H1 (cell line): ENCODE results near the gene ARHGEF12. TPM values are rescaled to one million over a fixed set of nuclear protein-coding genes. Genes with fewer than 3 reads are reported as not detected.
A peak's percentile ranks its signal among the peaks of the same experiment; 100 is the strongest.

Experiments
- CTCF ChIA-PET: fragments of 300-600 bp; sonication (Branson Sonifier 250); formaldehyde crosslinking; loops from one replicate; lab custom pipeline; 2021; ENCODE audit not compliant: partially characterized antibody; lab: Charles Lee
- POLR2A ChIA-PET: fragments of 300-600 bp; sonication (Branson Sonifier 250); formaldehyde crosslinking; loops from one replicate; lab custom pipeline; 2021; ENCODE audit warnings: inconsistent platforms; ENCODE audit not compliant: partially characterized antibody; lab: Charles Lee
- DNase-seq, 2 experiments: peaks; one replicate each; pipeline versions ENCODE4 v3.0.0 to v3.0.0-alpha.2; 2010 to 2022; ENCODE audit warnings: low spot score in 2 of 2, low read depth in 1 of 2, mixed read lengths in 1 of 2
- FAIRE-seq: peaks from 2 replicates; lab custom pipeline; 2011; peaks lifted over from hg19 to GRCh38; lab: Jason Lieb, UNC
- H2AFZ ChIP-seq: 2 replicates; pipeline ENCODE4 v1.8.1; 2012; ENCODE audit warnings: low read length, inconsistent platforms
- H2AK5ac ChIP-seq: 2 replicates; pipeline ENCODE4 v1.6.1; 2013; ENCODE audit warnings: low read depth, low read length
- H2BK120ac ChIP-seq: replicated peaks from 2 replicates; pipeline ENCODE3; 2013; ENCODE audit warnings: low read depth, low read length, inconsistent platforms
- H2BK12ac ChIP-seq: 2 replicates; pipeline ENCODE4 v1.6.1; 2013; ENCODE audit warnings: low read depth, low read length
- H2BK15ac ChIP-seq: 2 replicates; pipeline ENCODE4 v1.6.1; 2013; ENCODE audit warnings: low read length
- H2BK20ac ChIP-seq: 2 replicates; pipeline ENCODE4 v1.6.1; 2013; ENCODE audit warnings: low read length
- H2BK5ac ChIP-seq: 2 replicates; pipeline ENCODE4 v1.6.1; 2013; ENCODE audit warnings: low read depth, low read length
- H3K14ac ChIP-seq: 2 replicates; pipeline ENCODE4 v1.6.1; 2013; ENCODE audit warnings: inconsistent platforms; ENCODE audit not compliant: insufficient read length
- H3K18ac ChIP-seq: 2 replicates; pipeline ENCODE4 v1.6.1; 2013; ENCODE audit warnings: low read length; ENCODE audit errors: extremely low read depth
- H3K23ac ChIP-seq: 2 replicates; pipeline ENCODE4 v1.6.1; 2013; ENCODE audit warnings: inconsistent platforms; ENCODE audit not compliant: insufficient read length
- H3K23me2 ChIP-seq: 2 replicates; pipeline ENCODE4 v1.6.1; 2013; ENCODE audit warnings: low read depth, low read length
- H3K27ac ChIP-seq: 2 replicates; pipeline ENCODE4 v1.6.1; 2011; ENCODE audit warnings: low read depth, low read length, inconsistent platforms
- H3K27me3 ChIP-seq, 4 experiments: replicated peaks in 1 of 4; 1 replicate in 1 of 4; 2 replicates in 3 of 4; pipeline versions ENCODE4 v1.6.1 to v1.8.1; 2011 to 2013; ENCODE audit warnings: low read length in 3 of 4, mild to moderate bottlenecking in 3 of 4, inconsistent platforms in 2 of 4, mixed read lengths in 2 of 4, moderate library complexity in 1 of 4; ENCODE audit not compliant: control insufficient read depth in 3 of 4, insufficient read depth in 3 of 4; ENCODE audit errors: extremely low read depth in 1 of 4
- H3K36me3 ChIP-seq, 4 experiments: 2 replicates each; pipeline versions ENCODE4 v1.6.1 to v1.8.1; 2011 to 2013; ENCODE audit warnings: mild to moderate bottlenecking in 4 of 4, low read length in 3 of 4, moderate library complexity in 2 of 4, control low read depth in 1 of 4, inconsistent platforms in 1 of 4; ENCODE audit not compliant: insufficient read depth in 4 of 4, control insufficient read depth in 2 of 4
- H3K4ac ChIP-seq: replicated peaks from 2 replicates; pipeline ENCODE3; 2013; ENCODE audit warnings: low read length, low read depth, mixed read lengths, inconsistent platforms; ENCODE audit not compliant: insufficient read length
- H3K4me1 ChIP-seq, 4 experiments: replicated peaks in 1 of 4; 1 replicate in 1 of 4; 2 replicates in 3 of 4; pipeline versions ENCODE4 v1.6.1 to v1.8.1; 2011 to 2013; ENCODE audit warnings: low read length in 3 of 4, inconsistent platforms in 2 of 4, mixed read lengths in 1 of 4; ENCODE audit not compliant: insufficient read depth in 4 of 4, control insufficient read depth in 3 of 4
- H3K4me2 ChIP-seq, 2 experiments: 2 replicates each; pipeline versions ENCODE4 v1.6.1 to v1.8.1; 2011 to 2013; ENCODE audit warnings: low read depth in 2 of 2, low read length in 2 of 2, control low read depth in 1 of 2, inconsistent platforms in 1 of 2, mild to moderate bottlenecking in 1 of 2; ENCODE audit not compliant: insufficient read depth in 1 of 2
- H3K4me3 ChIP-seq, 4 experiments: fragments of 200-600, 300-600 bp in 1 of 4; sonication (generic), shearing (Covaris generic), sonication (Bioruptor Twin) in 1 of 4; 2 replicates each; pipeline versions ENCODE4 v1.5.1 to v1.8.1; 2011 to 2016; ENCODE audit warnings: low read length in 4 of 4, low read depth in 3 of 4, control low read depth in 2 of 4, inconsistent platforms in 2 of 4, mild to moderate bottlenecking in 2 of 4, mixed read lengths in 1 of 4, moderate library complexity in 1 of 4; ENCODE audit not compliant: insufficient read depth in 2 of 4; ENCODE audit errors: extremely low read depth in 1 of 4
- H3K56ac ChIP-seq: replicated peaks from 2 replicates; pipeline ENCODE3; 2013; ENCODE audit warnings: low read depth, mild to moderate bottlenecking, mixed read lengths, low read length, inconsistent platforms; ENCODE audit not compliant: insufficient read length
- H3K79me1 ChIP-seq: 2 replicates; pipeline ENCODE4 v1.6.1; 2013; ENCODE audit warnings: low read depth, low read length, control low read depth
- H3K79me2 ChIP-seq, 2 experiments: 2 replicates each; pipeline versions ENCODE4 v1.6.1 to v1.8.1; 2012 to 2013; ENCODE audit warnings: low read length in 2 of 2, mild to moderate bottlenecking in 2 of 2, inconsistent platforms in 1 of 2; ENCODE audit not compliant: insufficient read depth in 2 of 2, control insufficient read depth in 1 of 2
- H3K9ac ChIP-seq, 4 experiments: replicated peaks in 1 of 4; 1 replicate in 1 of 4; 2 replicates in 3 of 4; pipeline versions ENCODE4 v1.6.1 to v1.8.1; 2011 to 2013; ENCODE audit warnings: low read depth in 3 of 4, low read length in 3 of 4, control low read depth in 2 of 4, mild to moderate bottlenecking in 2 of 4, moderate library complexity in 2 of 4, inconsistent platforms in 1 of 4; ENCODE audit errors: extremely low read depth in 1 of 4
- H3K9me3 ChIP-seq, 2 experiments: 2 replicates each; pipeline versions ENCODE4 v1.6.1 to v1.8.1; 2012 to 2013; ENCODE audit warnings: mild to moderate bottlenecking in 2 of 2, moderate library complexity in 2 of 2, control low read depth in 1 of 2, inconsistent platforms in 1 of 2, low read depth in 1 of 2, low read length in 1 of 2, mixed read lengths in 1 of 2; ENCODE audit not compliant: insufficient read depth in 2 of 2
- H4K20me1 ChIP-seq, 2 experiments: replicated peaks in 1 of 2; 2 replicates each; pipeline versions ENCODE3 to v1.8.1; 2011 to 2013; ENCODE audit warnings: inconsistent platforms in 2 of 2, low read length in 2 of 2, mild to moderate bottlenecking in 1 of 2; ENCODE audit not compliant: insufficient read depth in 2 of 2, control insufficient read depth in 1 of 2
- H4K5ac ChIP-seq: 2 replicates; pipeline ENCODE4 v1.6.1; 2013; ENCODE audit warnings: low read length, low read depth, mixed read lengths, inconsistent platforms; ENCODE audit not compliant: insufficient read length
- H4K8ac ChIP-seq: 2 replicates; pipeline ENCODE4 v1.8.0; 2013; ENCODE audit warnings: mild to moderate bottlenecking, moderate library complexity, low read length, inconsistent platforms; ENCODE audit not compliant: insufficient read depth; ENCODE audit errors: extremely low read depth
- H4K91ac ChIP-seq: replicated peaks from 2 replicates; pipeline ENCODE3; 2013; ENCODE audit warnings: low read length, mixed read lengths, inconsistent platforms; ENCODE audit not compliant: insufficient read length
- SIN3A ChIP-seq, 2 experiments: IDR thresholded peaks in 1 of 2; conservative IDR thresholded peaks in 1 of 2; 2 replicates each; pipeline ENCODE4 v1.6.1; 2011 to 2012; ENCODE audit warnings: low read length in 2 of 2, improper control_type of control experiment in 1 of 2, low read depth in 1 of 2, mild to moderate bottlenecking in 1 of 2
- SUZ12 ChIP-seq: fragments of 200-600 bp; sonication (generic); IDR thresholded peaks from 2 replicates; pipeline ENCODE4 v1.6.1; 2012; ENCODE audit warnings: mild to moderate bottlenecking, inconsistent platforms, low read length, moderate library complexity, mixed read lengths
- WGBS, 2 experiments: shearing (Covaris generic) in 1 of 2; methylation state at CpG; one replicate each; pipeline versions ENCODE4 v1.1.6 to v1.1.7; 2013 to 2015; ENCODE audit warnings: low lambda C conversion rate in 2 of 2, mixed read lengths in 2 of 2, inconsistent platforms in 1 of 2, low coverage in 1 of 2, missing lambda C conversion rate in 1 of 2; ENCODE audit not compliant: insufficient replicate concordance in 2 of 2, insufficient coverage in 1 of 2, insufficient read length in 1 of 2; ENCODE audit errors: extremely low coverage in 1 of 2, missing lambda C conversion rate in 1 of 2; 5-methylcytosine and 5-hydroxymethylcytosine counted together
- polyA plus RNA-seq, 7 experiments: library from polyadenylated mRNA; depleted of rRNA in 3 of 7; stranded (reverse) in 5 of 7; unstranded in 2 of 7; fragments of >200 nt in 5 of 7; fragments of 200-250 nt in 2 of 7; gene quantifications; 1 replicate in 5 of 7; 2 replicates in 1 of 7; 4 replicates in 1 of 7; pipeline versions ENCODE4 v1.2.1 to v1.2.3, GENCODE V29; 2011 to 2013; ENCODE audit warnings: missing spikeins in 2 of 7, mixed read lengths in 2 of 7
- total RNA-seq: library from RNA; stranded (reverse); fragmentation: NEBNext Ultra II Directional; extraction: Animal tissue kit (Norgen Biotek cat#: 25700); gene quantifications from 2 replicates; pipeline ENCODE4 v1.2.1, GENCODE V29; 2021

The ARHGEF12 gene
- total and polyA plus RNA-seq, 2 of the 8 experiments (the other 6 are each of a cell fraction or from before 2014, with no cell fraction given): 5.1 to 33.7 TPM

GRCh38 chr11:120501976-120502755 lies 166.0 kb downstream of the ARHGEF12 start:
- WGBS, 2 experiments: 80% methylated on average over 5 of the region's 5 CpGs; no CpG with 5 or more reads in 1 of the 2 experiments
- no peak for FAIRE-seq

More at GRCh38 chr11:120501976-120502755, 166.0 kb downstream of the ARHGEF12 start:
- H3K18ac ChIP-seq: no peak overlapping the region; the same call in 1 of the 2 replicates
- no peak overlapping the region for H3K56ac ChIP-seq
- no peaks in the 10 kb centered on the region; the same call in 1 of the 2 replicates for H3K79me1 ChIP-seq
- peak overlapping the region in 1 of 2 experiments; percentile 15; a peak in 1 of 4 replicates for H3K4me2 ChIP-seq
- H2BK5ac ChIP-seq: no peak overlapping the region
- H3K9me3 ChIP-seq: no peaks in the 10 kb centered on the region
- peak overlapping the region; percentile 69; the same call in 1 of the 2 replicates for H2BK12ac ChIP-seq
- POLR2A ChIA-PET: interaction anchor here (1.5 to 1.8 kb wide), 2 partner anchors 54 to 167 kb away, joined by 4 read pairs; partner anchors contain the start of gene ARHGEF12
- H3K4ac ChIP-seq: no peak overlapping the region
- no peak overlapping the region for H3K9ac ChIP-seq
- H2BK20ac ChIP-seq: no peak overlapping the region
- no peak for DNase-seq
- H3K36me3 ChIP-seq: no peaks in the 10 kb centered on the region
- no peak overlapping the region for H3K27ac ChIP-seq
- H3K79me2 ChIP-seq: no peaks in the 10 kb centered on the region
- H3K14ac ChIP-seq: no peak overlapping the region
- no peak overlapping the region for H3K23ac ChIP-seq
- H4K91ac ChIP-seq: no peak overlapping the region
- no peak overlapping the region for H2BK15ac ChIP-seq
- no peaks in the 10 kb centered on the region for H3K23me2 ChIP-seq
- H2BK120ac ChIP-seq: no peak overlapping the region
- no peak for TF ChIP-seq SIN3A (conservative IDR thresholded peaks at IDR 0.05 in 1 of 2, IDR thresholded peaks at IDR 0.05 in 1 of 2; ENCODE audit: low read depth in 1 of 2, low read length in 2 of 2)
- no peak for TF ChIP-seq SUZ12
- TF ChIP-seq, all 59 proteins: peak for 0
- peaks cover 4 to 24% (median 16%) of the 10 kb centered on the region in 4 experiments; a peak in 5 of 7 replicates for H3K4me1 ChIP-seq
- H4K5ac ChIP-seq: no peak overlapping the region
- H4K8ac ChIP-seq: no peak overlapping the region
- CTCF ChIA-PET: interaction anchor here (0.7 to 4.4 kb wide), 17 partner anchors 8 to 459 kb away, joined by 3 to 30 read pairs (median 3); partner anchors contain the start of gene GRIK4
- H4K20me1 ChIP-seq: no peaks in the 10 kb centered on the region
- no peak overlapping the region for H3K4me3 ChIP-seq
- no peaks in the 10 kb centered on the region for H3K27me3 ChIP-seq
- H2AK5ac ChIP-seq: no peak overlapping the region
- no peak overlapping the region for H2AFZ ChIP-seq
